ENCODE measurements around the gene POLR2A. TPM values are rescaled to one million over a fixed set of nuclear protein-coding genes. Genes with fewer than 3 reads are reported as not detected.

Gene POLR2A
- total RNA-seq, 1 donor from 2014 or later, result 151 TPM

DNA sequence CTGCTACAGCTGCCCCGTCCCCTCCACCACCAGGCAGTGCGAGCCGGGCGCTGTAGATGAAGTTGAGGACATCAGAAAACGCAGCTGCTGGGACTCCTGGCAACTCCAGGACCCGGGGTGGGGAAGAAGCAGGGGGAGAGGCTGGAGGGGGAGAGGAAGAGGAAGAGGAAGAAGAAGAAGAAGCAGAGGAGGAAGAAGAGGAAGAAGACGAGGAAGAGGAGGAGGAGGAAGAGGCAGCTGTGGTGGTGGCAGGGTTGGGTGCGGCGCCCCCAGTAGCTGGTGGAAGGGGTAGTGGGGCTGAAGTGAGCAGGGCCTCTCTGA lies 17.9 kb upstream of the POLR2A start:
- Mint-ChIP-seq H3K9me3 (ENCODE audit: unreplicated experiment) (no peaks in the 10 kb centered on the region), H3K27ac (ENCODE audit: unreplicated experiment) (no peak overlapping the region), H3K36me3 (ENCODE audit: low read depth, unreplicated experiment) (peaks cover 13% of the 10 kb centered on the region), H3K4me3 (ENCODE audit: unreplicated experiment) (no peak overlapping the region), H3K4me1 (ENCODE audit: low read depth, unreplicated experiment) (peaks cover 9% of the 10 kb centered on the region), H3K27me3 (ENCODE audit: low read depth, unreplicated experiment) (no peaks in the 10 kb centered on the region)
- no peaks in the 10 kb centered on the region for H3K27me3 ChIP-seq (ENCODE audit: insufficient read depth, low read length)
- peaks cover 3% of the 10 kb centered on the region for H3K36me3 ChIP-seq (ENCODE audit: insufficient read depth, low read length)
- TF ChIP-seq, protein P1, sequence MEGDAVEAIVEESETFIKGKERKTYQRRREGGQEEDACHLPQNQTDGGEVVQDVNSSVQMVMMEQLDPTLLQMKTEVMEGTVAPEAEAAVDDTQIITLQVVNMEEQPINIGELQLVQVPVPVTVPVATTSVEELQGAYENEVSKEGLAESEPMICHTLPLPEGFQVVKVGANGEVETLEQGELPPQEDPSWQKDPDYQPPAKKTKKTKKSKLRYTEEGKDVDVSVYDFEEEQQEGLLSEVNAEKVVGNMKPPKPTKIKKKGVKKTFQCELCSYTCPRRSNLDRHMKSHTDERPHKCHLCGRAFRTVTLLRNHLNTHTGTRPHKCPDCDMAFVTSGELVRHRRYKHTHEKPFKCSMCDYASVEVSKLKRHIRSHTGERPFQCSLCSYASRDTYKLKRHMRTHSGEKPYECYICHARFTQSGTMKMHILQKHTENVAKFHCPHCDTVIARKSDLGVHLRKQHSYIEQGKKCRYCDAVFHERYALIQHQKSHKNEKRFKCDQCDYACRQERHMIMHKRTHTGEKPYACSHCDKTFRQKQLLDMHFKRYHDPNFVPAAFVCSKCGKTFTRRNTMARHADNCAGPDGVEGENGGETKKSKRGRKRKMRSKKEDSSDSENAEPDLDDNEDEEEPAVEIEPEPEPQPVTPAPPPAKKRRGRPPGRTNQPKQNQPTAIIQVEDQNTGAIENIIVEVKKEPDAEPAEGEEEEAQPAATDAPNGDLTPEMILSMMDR (IDR thresholded peaks at IDR 0.05; ENCODE audit: insufficient read depth, low read depth, low read length), result no peak
- TF ChIP-seq EZH2 (IDR thresholded peaks at IDR 0.05; ENCODE audit: insufficient read depth, low read length), result no peak
- no peak overlapping the region for H3K9ac ChIP-seq (ENCODE audit: low read length)
- H3K4me2 ChIP-seq (ENCODE audit: low read length), result no peak overlapping the region
- no peak for DNase-seq (ENCODE audit: low read depth)
- peaks cover 44% of the 10 kb centered on the region for H4K20me1 ChIP-seq (ENCODE audit: insufficient read depth, low read length)
- H3K79me2 ChIP-seq (ENCODE audit: insufficient read depth, low read length), result peaks cover 41% of the 10 kb centered on the region
- no peak for FAIRE-seq
- H3K4me1 ChIP-seq (ENCODE audit: insufficient read depth, low read length), result peaks cover 7% of the 10 kb centered on the region
- no peak overlapping the region for H3K27ac ChIP-seq (ENCODE audit: low read depth, low read length)
- H2AFZ ChIP-seq (ENCODE audit: low read depth, low read length), result no peak overlapping the region
- no peaks in the 10 kb centered on the region for H3K9me3 ChIP-seq (ENCODE audit: insufficient read depth, low read depth, low read length)
- no peak overlapping the region for H3K4me3 ChIP-seq (ENCODE audit: insufficient read depth, low read depth, low read length)

DNA sequence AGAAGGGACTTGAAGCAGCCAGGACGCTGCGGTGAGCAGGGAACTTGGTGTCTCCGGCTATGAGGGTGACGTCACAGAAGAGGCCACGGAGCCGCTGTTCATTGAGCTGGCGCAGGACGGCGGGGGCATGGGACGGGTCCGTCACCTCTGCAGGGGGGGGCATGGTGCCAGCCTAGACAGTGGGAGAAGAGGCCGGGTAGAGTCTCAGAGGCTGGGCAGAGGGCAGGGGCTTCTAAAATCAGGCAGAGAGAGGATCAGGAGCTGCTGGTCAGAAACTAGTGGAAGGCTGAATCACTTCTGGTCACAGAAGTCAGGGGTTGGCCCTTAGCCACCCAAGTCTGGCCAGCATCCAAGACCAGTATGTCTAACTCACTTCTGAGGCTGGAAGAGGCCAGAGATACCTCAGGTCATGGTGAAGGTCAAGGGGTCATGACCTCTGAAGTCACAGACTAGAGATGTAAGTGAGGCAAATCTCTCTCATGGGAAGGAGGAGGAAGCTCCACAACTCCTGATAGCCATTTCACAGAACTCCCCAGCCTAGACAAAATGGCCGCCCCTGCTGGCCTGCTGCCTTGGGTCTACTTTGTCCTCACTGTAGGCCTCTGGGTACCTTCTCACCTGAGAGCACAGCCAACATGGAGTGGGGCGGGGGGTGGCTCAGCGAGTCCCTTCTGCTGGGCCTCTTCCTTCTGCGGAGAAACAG lies 17.4 kb upstream of the POLR2A start:
- Histone ChIP-seq H3K4me3 (ENCODE audit: insufficient read depth, low read depth, low read length) (no peak overlapping the region), H3K36me3 (ENCODE audit: insufficient read depth, low read length) (peaks cover 3% of the 10 kb centered on the region), H4K20me1 (ENCODE audit: insufficient read depth, low read length) (peaks cover 49% of the 10 kb centered on the region), H3K27ac (ENCODE audit: low read depth, low read length) (no peak overlapping the region), H3K4me1 (ENCODE audit: insufficient read depth, low read length) (peaks cover 7% of the 10 kb centered on the region), H3K4me2 (ENCODE audit: low read length) (no peak overlapping the region), H2AFZ (ENCODE audit: low read depth, low read length) (no peak overlapping the region), H3K9me3 (ENCODE audit: insufficient read depth, low read depth, low read length) (no peaks in the 10 kb centered on the region), H3K79me2 (ENCODE audit: insufficient read depth, low read length) (peaks cover 46% of the 10 kb centered on the region), H3K9ac (ENCODE audit: low read length) (no peak overlapping the region), H3K27me3 (ENCODE audit: insufficient read depth, low read length) (no peaks in the 10 kb centered on the region)
- H3K4me1 Mint-ChIP-seq (ENCODE audit: low read depth, unreplicated experiment), result peaks cover 9% of the 10 kb centered on the region
- peak; percentile 37 for DNase-seq (ENCODE audit: low read depth)
- peaks cover 10% of the 10 kb centered on the region for H3K36me3 Mint-ChIP-seq (ENCODE audit: low read depth, unreplicated experiment)
- FAIRE-seq, result no peak
- H3K4me3 Mint-ChIP-seq (ENCODE audit: unreplicated experiment), result no peak overlapping the region
- TF ChIP-seq EZH2 (IDR thresholded peaks at IDR 0.05; ENCODE audit: insufficient read depth, low read length), result no peak
- TF ChIP-seq, protein P1 (IDR thresholded peaks at IDR 0.05; ENCODE audit: insufficient read depth, low read depth, low read length), result no peak
- H3K9me3 Mint-ChIP-seq (ENCODE audit: unreplicated experiment), result no peaks in the 10 kb centered on the region
- no peaks in the 10 kb centered on the region for H3K27me3 Mint-ChIP-seq (ENCODE audit: low read depth, unreplicated experiment)
- H3K27ac Mint-ChIP-seq (ENCODE audit: unreplicated experiment), result no peak overlapping the region

DNA sequence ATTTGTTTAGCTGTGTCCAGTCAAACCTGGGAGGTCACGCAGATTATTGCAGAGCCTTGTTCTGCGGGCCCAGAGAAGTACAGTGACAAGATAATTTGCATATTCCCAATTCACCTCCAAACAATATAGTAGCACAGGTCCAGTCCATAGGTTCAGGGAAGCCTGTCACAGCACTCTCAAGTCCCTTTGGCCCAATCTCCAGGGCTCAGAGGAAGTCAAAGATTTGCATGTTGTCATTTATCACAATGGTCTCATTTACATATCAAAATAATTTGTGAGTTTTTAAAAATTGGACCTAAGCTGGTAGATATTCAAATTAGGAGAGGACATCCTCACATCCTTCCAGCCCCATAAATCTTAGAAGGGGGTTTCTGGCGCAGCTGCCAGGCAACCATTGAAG lies 16.7 kb upstream of the POLR2A start:
- H3K4me1 ChIP-seq (ENCODE audit: insufficient read depth, low read length), result peaks cover 7% of the 10 kb centered on the region
- FAIRE-seq (no peak), DNase-seq (ENCODE audit: low read depth) (no peak)
- TF ChIP-seq EZH2 (IDR thresholded peaks at IDR 0.05; ENCODE audit: insufficient read depth, low read length), result no peak
- TF ChIP-seq, protein P1 (IDR thresholded peaks at IDR 0.05; ENCODE audit: insufficient read depth, low read depth, low read length), result no peak
- Mint-ChIP-seq H3K27ac (ENCODE audit: unreplicated experiment) (no peak overlapping the region), H3K27me3 (ENCODE audit: low read depth, unreplicated experiment) (no peaks in the 10 kb centered on the region), H3K36me3 (ENCODE audit: low read depth, unreplicated experiment) (peaks cover 10% of the 10 kb centered on the region), H3K4me3 (ENCODE audit: unreplicated experiment) (no peak overlapping the region), H3K4me1 (ENCODE audit: low read depth, unreplicated experiment) (peaks cover 9% of the 10 kb centered on the region), H3K9me3 (ENCODE audit: unreplicated experiment) (no peaks in the 10 kb centered on the region)
- peaks cover 55% of the 10 kb centered on the region for H4K20me1 ChIP-seq (ENCODE audit: insufficient read depth, low read length)
- no peak overlapping the region for H3K4me3 ChIP-seq (ENCODE audit: insufficient read depth, low read depth, low read length)
- H3K36me3 ChIP-seq (ENCODE audit: insufficient read depth, low read length), result peaks cover 3% of the 10 kb centered on the region
- no peak overlapping the region for H3K4me2 ChIP-seq (ENCODE audit: low read length)
- peaks cover 53% of the 10 kb centered on the region for H3K79me2 ChIP-seq (ENCODE audit: insufficient read depth, low read length)
- H3K27ac ChIP-seq (ENCODE audit: low read depth, low read length), result no peak overlapping the region
- H3K9me3 ChIP-seq (ENCODE audit: insufficient read depth, low read depth, low read length), result no peaks in the 10 kb centered on the region
- H3K9ac ChIP-seq (ENCODE audit: low read length), result no peak overlapping the region
- no peak overlapping the region for H2AFZ ChIP-seq (ENCODE audit: low read depth, low read length)
- H3K27me3 ChIP-seq (ENCODE audit: insufficient read depth, low read length), result no peaks in the 10 kb centered on the region

Measured in astrocyte (in vitro differentiated cells and primary cell).